Pancreas (tissue), 10 donors: ENCODE results near the gene COPRS. TPM values are rescaled to one million over a fixed set of nuclear protein-coding genes. Genes with fewer than 3 reads are reported as not detected.

ENCODE experiments used
- ATAC-seq, 4 donors: fragments of 200-7000 bp; cut with Tn5 transposase; one replicate each; pipeline versions ENCODE4 v1.8.0 to v1.9.1; 2020; ENCODE audit warnings: mild to moderate bottlenecking in 4 of 4, moderate library complexity in 4 of 4
- DNase-seq, 6 donors: peaks; one replicate each; pipeline ENCODE4 v3.0.0-alpha.2; 2020
- FAIRE-seq: peaks from 2 replicates; lab custom pipeline; 2012; peaks lifted over from hg19 to GRCh38; lab: Jason Lieb, UNC
- H3K27ac ChIP-seq, 4 donors: fragments of 200-600 bp; sonication (generic); 1 replicate in 3 of 4; 2 replicates in 1 of 4; pipeline versions ENCODE4 v1.5.0 to v1.8.0; 2020
- H3K27me3 ChIP-seq, 4 donors: fragments of 200-600 bp; one replicate each; pipeline ENCODE4 v1.8.0; 2021
- H3K36me3 ChIP-seq, 3 donors: fragments of 200-600 bp; sonication (generic) in 1 of 3; one replicate each; pipeline versions ENCODE4 v1.5.0 to v1.8.0; 2020 to 2021
- H3K4me1 ChIP-seq, 3 donors: fragments of 200-600 bp; one replicate each; pipeline ENCODE4 v1.8.0; 2021
- H3K4me3 ChIP-seq, 4 donors: fragments of 200-600 bp; sonication (generic) in 2 of 4; one replicate each; pipeline versions ENCODE4 v1.5.0 to v1.8.0; 2020 to 2021
- H3K9me3 ChIP-seq, 4 donors: fragments of 200-600 bp; one replicate each; pipeline ENCODE4 v1.8.0; 2021
- CTCF ChIP-seq, 4 donors: fragments of 200-600 bp; sonication (generic) in 3 of 4; IDR thresholded peaks; one replicate each; pipeline versions ENCODE4 v1.5.0 to v1.8.0; 2021; ENCODE audit warnings: antibody characterized with exemption in 4 of 4
- WGBS, 2 donors: extraction: QIAGEN DNeasy Blood & Tissue Kit; methylation state at CpG; one replicate each; pipeline ENCODE4 v1.1.7; 2013; 5-methylcytosine and 5-hydroxymethylcytosine counted together
- intact Hi-C, 3 donors: fragments of 100-400 bp; cut with DNase I; formaldehyde crosslinking; loops; one replicate each; pipeline versions ENCODE4 v1.11.1 to v1.14.2; 2022
- polyA plus RNA-seq, 2 donors: library from polyadenylated mRNA; stranded (reverse); fragments of 200-250 nt; gene quantifications; one replicate each; pipeline ENCODE4 v1.2.3, GENCODE V29; 2013
- total RNA-seq, 6 donors: library from RNA; stranded (reverse); fragmentation: NEBNext Ultra II Directional in 4 of 6; extraction: Animal tissue kit (Norgen Biotek cat#: 25700) in 4 of 6; gene quantifications; one replicate each; pipeline versions ENCODE4 v1.2.1 to v1.2.4, GENCODE V29; 2021 to 2023
- donor health status: healthy with polysubstance abuse.
- donor health status: DM: no; HTN: no; CAD: no; lungs with moderate emphysema.
- donor health status: DM: no; HTN: no; CAD: no.
- donor health status: control.
- donor health status: control.
- donor health status: Bipolar disorder and iron deficiency.
- donor health status: DM: yes; HTN: yes; CAD: no.
- donor health status: DM: no; HTN: no; CAD: no.
- donor health status: DM: no; HTN: no; CAD: no.
- donor health status: DM: yes; HTN: yes; CAD: no.

The COPRS gene, protein sequence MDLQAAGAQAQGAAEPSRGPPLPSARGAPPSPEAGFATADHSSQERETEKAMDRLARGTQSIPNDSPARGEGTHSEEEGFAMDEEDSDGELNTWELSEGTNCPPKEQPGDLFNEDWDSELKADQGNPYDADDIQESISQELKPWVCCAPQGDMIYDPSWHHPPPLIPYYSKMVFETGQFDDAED
- total RNA-seq (10 to 100 TPM; 14.9 to 24.0 (median 17.8) TPM), polyA plus RNA-seq (10 to 100 TPM; 29.5 to 43.7 TPM)

DNA sequence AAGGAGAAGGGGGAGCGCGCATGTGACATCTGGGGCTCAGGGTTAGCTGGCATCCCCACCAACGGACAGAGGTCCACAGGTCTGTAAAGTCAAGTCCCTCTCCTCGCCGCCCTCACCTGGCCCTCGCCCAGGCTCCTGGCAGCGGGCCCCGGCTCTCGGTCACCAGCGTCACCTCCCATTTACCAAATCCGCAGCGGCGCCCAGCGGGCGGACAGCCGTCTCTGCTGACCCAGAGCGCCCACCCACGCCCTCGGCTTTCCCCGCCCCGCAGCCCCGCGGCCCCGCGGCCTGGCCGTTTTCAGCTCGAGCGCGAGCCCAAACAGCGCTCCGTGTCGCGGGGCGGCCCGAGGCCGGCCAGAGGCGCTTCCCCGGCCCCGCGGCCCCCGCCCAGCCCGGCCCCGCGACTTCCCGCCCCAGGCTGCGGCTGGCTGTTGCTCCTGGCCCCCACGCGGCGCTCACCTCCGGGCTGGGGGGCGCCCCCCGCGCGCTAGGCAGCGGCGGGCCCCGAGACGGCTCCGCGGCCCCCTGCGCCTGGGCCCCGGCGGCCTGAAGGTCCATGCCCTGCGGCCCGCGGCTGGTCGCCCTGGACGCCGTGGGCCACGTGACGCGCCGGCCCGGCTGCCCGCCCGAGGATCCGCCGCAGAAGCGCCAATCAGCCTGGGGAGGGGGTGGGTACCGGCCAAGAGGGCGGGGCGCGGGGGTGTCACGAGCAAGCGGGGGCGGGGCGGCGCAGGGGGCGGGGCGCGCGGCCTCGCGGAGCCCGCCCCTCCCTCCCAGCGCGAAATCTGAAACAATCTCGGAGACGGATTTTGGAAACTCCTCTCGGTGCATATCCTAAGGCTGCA, at the start of gene COPRS:
TSS of gene COPRS (minus strand) at position 603 of the 845 bp plus-strand sequence. CDS start at position 558, 45 bp downstream.
- no peak for TF ChIP-seq CTCF (IDR thresholded peaks at IDR 0.05)
- FAIRE-seq = no peak
- DNase-seq = peak; percentile 89 to 96 (median 92)
- peaks cover 0 to 19% (median 5%) of the 10 kb centered on the region in 3 donors for H3K36me3 ChIP-seq
- peak within 1 kb of the TSS; percentile 44 to 74 (median 68) for H3K4me3 ChIP-seq
- ATAC-seq = peak; percentile 90 to 94 (median 92)
- H3K27me3 ChIP-seq = no peaks in the 10 kb centered on the region
- 1% methylated on average over 53 to 99 of the region's 100 CpGs for WGBS, 2 donors
- peak within 1 kb of the TSS; percentile 65 to 83 (median 73) for H3K27ac ChIP-seq
- H3K4me1 ChIP-seq = peaks cover 0 to 14% (median 9%) of the 10 kb centered on the region in 3 donors
- intact Hi-C loops = no loop called here
- no peaks in the 10 kb centered on the region for H3K9me3 ChIP-seq

DNA sequence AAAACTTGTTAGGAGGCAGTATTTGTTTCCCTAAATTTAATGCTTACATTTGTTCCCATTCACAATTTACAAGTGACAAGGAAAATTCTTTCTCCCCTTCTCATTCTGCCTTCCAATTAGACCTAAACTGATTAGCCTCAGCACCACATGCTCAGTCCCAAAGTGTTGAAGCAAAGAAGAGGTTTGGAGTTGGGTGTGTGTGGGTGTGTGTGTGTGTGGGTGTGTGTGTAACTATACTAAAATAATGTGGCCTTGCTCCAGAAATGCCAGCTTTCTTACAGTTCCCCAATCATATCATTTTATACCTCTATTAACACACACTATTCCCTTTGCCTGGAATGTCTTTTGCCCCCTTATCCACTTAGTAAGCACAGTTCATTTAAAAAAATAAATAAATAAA, 49.3 kb upstream of the COPRS start:
- intact Hi-C loops = no loop called here
- no peak for FAIRE-seq

DNA sequence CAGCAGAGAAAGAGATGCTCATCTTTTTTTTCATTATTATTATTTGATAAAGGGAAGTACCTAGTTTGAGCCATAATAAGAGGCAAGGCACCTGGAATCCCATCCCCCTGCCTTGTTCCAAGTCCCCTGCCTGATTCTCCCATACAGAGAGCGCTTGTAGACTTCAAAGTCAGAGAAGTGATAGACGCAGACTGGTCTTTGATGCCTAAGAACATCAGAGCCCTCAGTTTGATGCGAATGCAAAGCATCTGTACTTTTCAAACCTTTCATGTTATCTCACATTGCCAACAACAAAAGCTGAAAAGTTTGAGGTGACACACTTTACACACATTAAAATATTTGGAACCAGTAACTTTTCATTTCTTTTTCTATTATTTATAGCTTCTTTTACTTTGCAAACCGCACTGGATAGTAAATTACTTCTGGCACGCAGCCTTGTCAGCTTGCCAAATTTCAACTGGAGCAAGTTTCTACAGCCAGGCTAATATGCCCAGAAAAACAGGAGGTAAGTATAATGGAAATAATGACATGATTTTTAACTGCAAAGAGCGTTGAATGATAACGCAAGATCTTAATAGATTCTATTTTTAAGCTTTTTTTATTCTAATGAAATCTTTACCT, 48.4 kb upstream of the COPRS start:
- no peak overlapping the region for H3K27ac ChIP-seq
- WGBS, 2 donors = 6 to 9% methylated on average over 7 of the region's 7 CpGs
- no peak overlapping the region for H3K4me3 ChIP-seq
- intact Hi-C loops = no loop called here
- no peaks in the 10 kb centered on the region for H3K4me1 ChIP-seq
- H3K9me3 ChIP-seq = no peaks in the 10 kb centered on the region
- ATAC-seq = no peak
- TF ChIP-seq CTCF (IDR thresholded peaks at IDR 0.05) = no peak
- no peaks in the 10 kb centered on the region for H3K36me3 ChIP-seq
- no peaks in the 10 kb centered on the region for H3K27me3 ChIP-seq
- peak; percentile 17 for FAIRE-seq
- peak in 3 of 6 donors; percentile 15 to 53 (median 38) for DNase-seq

More for the DNA sequence above, 49.3 kb upstream of the COPRS start:
- Histone ChIP-seq H3K4me3 (no peak overlapping the region), H3K27ac (no peak overlapping the region), H3K4me1 (no peaks in the 10 kb centered on the region), H3K36me3 (no peaks in the 10 kb centered on the region), H3K27me3 (no peaks in the 10 kb centered on the region), H3K9me3 (no peaks in the 10 kb centered on the region)
- no peak for ATAC-seq
- DNase-seq = no peak
- no peak for TF ChIP-seq CTCF (IDR thresholded peaks at IDR 0.05)

DNA sequence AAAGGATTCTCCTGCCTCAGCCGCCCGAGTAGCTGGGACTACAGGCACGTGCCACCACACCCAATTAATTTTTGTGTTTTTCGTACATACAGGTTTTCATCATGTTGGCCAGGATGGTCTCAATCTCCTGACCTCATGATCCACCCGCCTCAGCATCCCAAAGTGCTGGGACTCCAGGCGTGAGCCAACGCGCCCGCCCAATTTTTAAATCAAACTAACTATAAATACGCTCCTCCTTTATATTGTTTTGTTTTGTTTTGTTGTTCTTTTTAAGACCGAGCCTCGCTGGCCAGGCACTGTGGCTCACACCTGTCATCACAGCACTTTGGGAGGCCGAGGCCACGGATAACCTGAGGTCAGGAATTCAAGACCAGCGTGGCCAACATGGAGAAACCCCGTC, 44.4 kb upstream of the COPRS start:
- H3K4me1 ChIP-seq = peaks cover 0 to 9% (median 4%) of the 10 kb centered on the region in 3 donors
- ATAC-seq (no peak), FAIRE-seq (no peak), DNase-seq (no peak)
- H3K27ac ChIP-seq = no peak overlapping the region
- H3K27me3 ChIP-seq = no peaks in the 10 kb centered on the region
- intact Hi-C loops = no loop called here
- 90 to 93% methylated on average over 16 of the region's 16 CpGs for WGBS, 2 donors
- no peaks in the 10 kb centered on the region for H3K9me3 ChIP-seq
- H3K4me3 ChIP-seq = no peak overlapping the region
- peaks cover 0 to 6% (median 0%) of the 10 kb centered on the region in 3 donors for H3K36me3 ChIP-seq
- no peak for TF ChIP-seq CTCF (IDR thresholded peaks at IDR 0.05)
